Erythroblast (primary cell): ENCODE measurements around the gene SPNS2.

ENCODE experiments used
- GATA1 ChIP-seq: IDR thresholded peaks from 2 replicates; pipeline ENCODE4 v1.6.1; 2011; ENCODE audit warnings: low read depth, mild to moderate bottlenecking, control low read depth, low read length, moderate library complexity
- POLR2A ChIP-seq: IDR thresholded peaks from 2 replicates; pipeline ENCODE4 v1.6.1; 2011; ENCODE audit warnings: mild to moderate bottlenecking, low read length

GRCh38 chr17:4472286-4472685, 26.4 kb upstream of the SPNS2 start:
- TF ChIP-seq POLR2A (no peak), GATA1 (no peak)
